A673 (cell line): ENCODE data around the gene ZBP1. TPM values are rescaled to one million over a fixed set of nuclear protein-coding genes. Genes with fewer than 3 reads are reported as not detected.

Experiments used
- BruUV-seq: library from RNA; stranded (reverse); fragments of 400-500 nt; replicated peaks from 2 replicates; lab custom pipeline; 2021; lab: Mats Ljungman, UMichigan
- CTCF ChIA-PET: fragments of 300-600 bp; sonication (Branson Sonifier 250); formaldehyde crosslinking; loops from one replicate; lab custom pipeline; 2022; ENCODE audit warnings: antibody characterized with exemption; lab: Charles Lee
- POLR2A ChIA-PET: fragments of 300-600 bp; sonication (Branson Sonifier 250); formaldehyde crosslinking; loops from one replicate; lab custom pipeline; 2022; ENCODE audit warnings: antibody characterized with exemption; ENCODE audit not compliant: low non-redundant PET; lab: Charles Lee
- DNase-seq: peaks from one replicate; pipeline ENCODE4 v3.0.0-alpha.2; 2015; ENCODE audit warnings: low spot score
- H3K27ac ChIP-seq: fragments of 200-600 bp; sonication (generic); 2 replicates; pipeline ENCODE4 v1.5.1; 2016; ENCODE audit warnings: mixed run types, low read depth, mild to moderate bottlenecking, mixed read lengths, antibody characterized with exemption, low read length; ENCODE audit not compliant: poor library complexity, severe bottlenecking
- H3K27me3 ChIP-seq: fragments of 200-600 bp; sonication (generic); replicated peaks from 2 replicates; pipeline ENCODE4 v1.6.1; 2017; ENCODE audit warnings: mixed run types, low read depth, mild to moderate bottlenecking, mixed read lengths, antibody characterized with exemption, low read length; ENCODE audit not compliant: insufficient read depth, poor library complexity
- H3K36me3 ChIP-seq: fragments of 200-600 bp; sonication (generic); 2 replicates; pipeline ENCODE4 v1.6.1; 2016; ENCODE audit warnings: mixed run types, mild to moderate bottlenecking, mixed read lengths, antibody characterized with exemption, low read length; ENCODE audit not compliant: insufficient read depth, poor library complexity, severe bottlenecking
- H3K4me1 ChIP-seq: fragments of 200-600 bp; sonication (generic); 2 replicates; pipeline ENCODE4 v1.6.1; 2017; ENCODE audit warnings: mixed run types, mild to moderate bottlenecking, mixed read lengths, antibody characterized with exemption, low read length; ENCODE audit not compliant: insufficient read depth, poor library complexity, severe bottlenecking
- H3K4me3 ChIP-seq: fragments of 200-600 bp; sonication (generic); 2 replicates; pipeline ENCODE4 v1.5.1; 2016; ENCODE audit warnings: low read depth, mixed run types, mild to moderate bottlenecking, mixed read lengths, low read length; ENCODE audit not compliant: poor library complexity, severe bottlenecking
- H3K9me3 ChIP-seq: fragments of 200-600 bp; sonication (generic); 2 replicates; pipeline ENCODE4 v1.6.1; 2016; ENCODE audit warnings: mixed run types, low read depth, mild to moderate bottlenecking, mixed read lengths, antibody characterized with exemption, low read length; ENCODE audit not compliant: poor library complexity, severe bottlenecking
- EZH2 ChIP-seq: fragments of 200-600 bp; sonication (generic); IDR thresholded peaks from 2 replicates; pipeline ENCODE4 v1.6.1; 2017; ENCODE audit warnings: borderline replicate concordance, low read depth, mild to moderate bottlenecking, mixed read lengths, antibody characterized with exemption, low read length; ENCODE audit not compliant: poor library complexity, severe bottlenecking
- intact Hi-C: fragments of 100-400 bp; cut with micrococcal nuclease; formaldehyde crosslinking; loops from one replicate; pipeline ENCODE4 v1.10.0; 2022; ENCODE audit not compliant: unreplicated experiment
- total RNA-seq: library from RNA; stranded (reverse); gene quantifications from 2 replicates; pipeline ENCODE4 v1.2.3, GENCODE V29; 2021
- TF ChIP-seq, protein P1 (sequence below): fragments of 300-800, 200-600 bp; sonication (generic); conservative IDR thresholded peaks from 2 replicates; pipeline ENCODE4 v1.5.1; 2017; ENCODE audit warnings: low read depth, mild to moderate bottlenecking, antibody characterized with exemption, low read length, moderate library complexity, mixed read lengths

ZBP1 gene
- total RNA-seq, 1 experiment from 2014 or later = not detected

DNA sequence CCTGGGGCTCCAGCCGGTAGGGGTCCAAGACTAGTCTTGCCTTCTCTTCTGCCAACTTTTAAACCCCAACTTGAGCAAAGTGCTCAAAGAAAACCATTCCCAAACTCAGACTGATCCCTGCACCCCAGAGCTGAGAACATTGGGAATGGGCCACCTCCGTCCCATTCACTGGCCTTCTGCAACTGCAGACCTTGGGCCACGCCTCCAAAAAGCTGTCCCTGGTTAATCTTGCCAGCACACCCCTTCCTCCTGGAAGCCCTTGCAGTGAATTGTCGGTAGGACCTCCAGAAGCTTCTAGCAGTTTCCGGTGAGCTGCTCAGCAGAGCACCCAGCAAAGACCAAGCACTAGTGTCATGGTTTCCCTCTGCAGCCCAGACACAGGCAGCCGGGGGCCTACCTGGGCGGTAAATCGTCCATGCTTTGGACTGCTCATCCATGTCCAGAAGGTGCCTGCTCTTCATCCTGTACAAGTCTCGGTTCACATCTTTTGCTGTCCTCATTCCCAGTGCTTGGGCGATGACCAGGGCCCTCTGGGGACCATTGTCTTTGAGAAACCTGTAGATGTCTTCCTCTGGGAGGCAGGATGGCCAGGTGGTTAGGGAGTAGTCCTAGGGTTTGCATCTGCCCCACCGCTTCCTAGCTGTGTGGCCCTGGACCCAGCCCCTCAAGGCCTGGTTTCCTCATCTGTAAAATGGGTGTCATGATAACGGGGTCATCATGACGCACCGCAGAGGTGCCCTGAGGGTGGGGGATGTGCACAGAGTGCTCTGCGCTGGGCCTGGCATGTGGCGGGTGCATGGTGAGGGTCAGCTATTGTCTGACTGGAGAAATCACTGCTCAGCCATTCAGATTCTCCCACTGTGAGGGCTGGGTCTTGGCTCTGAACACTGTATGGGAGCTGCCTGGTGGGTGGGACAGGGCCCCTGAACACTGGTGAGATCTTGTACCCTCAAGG lies 5.5 kb downstream of the ZBP1 start:
- no peaks in the 10 kb centered on the region for H3K27me3 ChIP-seq
- TF ChIP-seq, protein P1, sequence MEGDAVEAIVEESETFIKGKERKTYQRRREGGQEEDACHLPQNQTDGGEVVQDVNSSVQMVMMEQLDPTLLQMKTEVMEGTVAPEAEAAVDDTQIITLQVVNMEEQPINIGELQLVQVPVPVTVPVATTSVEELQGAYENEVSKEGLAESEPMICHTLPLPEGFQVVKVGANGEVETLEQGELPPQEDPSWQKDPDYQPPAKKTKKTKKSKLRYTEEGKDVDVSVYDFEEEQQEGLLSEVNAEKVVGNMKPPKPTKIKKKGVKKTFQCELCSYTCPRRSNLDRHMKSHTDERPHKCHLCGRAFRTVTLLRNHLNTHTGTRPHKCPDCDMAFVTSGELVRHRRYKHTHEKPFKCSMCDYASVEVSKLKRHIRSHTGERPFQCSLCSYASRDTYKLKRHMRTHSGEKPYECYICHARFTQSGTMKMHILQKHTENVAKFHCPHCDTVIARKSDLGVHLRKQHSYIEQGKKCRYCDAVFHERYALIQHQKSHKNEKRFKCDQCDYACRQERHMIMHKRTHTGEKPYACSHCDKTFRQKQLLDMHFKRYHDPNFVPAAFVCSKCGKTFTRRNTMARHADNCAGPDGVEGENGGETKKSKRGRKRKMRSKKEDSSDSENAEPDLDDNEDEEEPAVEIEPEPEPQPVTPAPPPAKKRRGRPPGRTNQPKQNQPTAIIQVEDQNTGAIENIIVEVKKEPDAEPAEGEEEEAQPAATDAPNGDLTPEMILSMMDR = no peak
- no peak for TF ChIP-seq EZH2
- intact Hi-C loops = no loop called here
- ChIA-PET CTCF (no interaction called here), POLR2A (no interaction called here)
- H3K36me3 ChIP-seq = no peaks in the 10 kb centered on the region
- H3K4me1 ChIP-seq = no peaks in the 10 kb centered on the region
- no TSS peak for BruUV-seq
- DNase-seq = no peak
- no peak overlapping the region for H3K27ac ChIP-seq
- H3K9me3 ChIP-seq = no peaks in the 10 kb centered on the region
- no peak overlapping the region for H3K4me3 ChIP-seq

DNA sequence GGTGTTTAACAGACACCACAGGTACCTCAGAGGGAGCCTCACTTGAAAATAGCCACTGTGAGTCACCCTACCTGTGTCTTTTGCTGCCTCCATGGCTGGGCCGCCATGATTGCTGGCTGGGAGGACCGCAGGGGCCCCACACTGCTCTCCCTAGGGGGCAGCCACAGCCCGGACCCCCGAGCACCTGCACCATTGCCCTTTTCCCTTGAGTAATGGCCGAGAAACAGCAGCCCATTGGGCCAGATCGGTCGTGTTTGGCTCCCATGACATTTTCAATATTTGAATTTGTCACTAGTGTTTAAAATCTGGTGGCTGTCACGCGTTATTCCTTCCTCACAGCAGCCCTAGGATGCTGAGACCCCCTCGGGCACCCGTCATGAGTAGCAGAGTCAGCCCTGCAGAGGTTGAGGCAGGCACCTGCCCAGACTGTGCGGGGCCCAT lies 6.7 kb downstream of the ZBP1 start:
- intact Hi-C loops = no loop called here
- no peak for DNase-seq
- no peaks in the 10 kb centered on the region for H3K27me3 ChIP-seq

DNA sequence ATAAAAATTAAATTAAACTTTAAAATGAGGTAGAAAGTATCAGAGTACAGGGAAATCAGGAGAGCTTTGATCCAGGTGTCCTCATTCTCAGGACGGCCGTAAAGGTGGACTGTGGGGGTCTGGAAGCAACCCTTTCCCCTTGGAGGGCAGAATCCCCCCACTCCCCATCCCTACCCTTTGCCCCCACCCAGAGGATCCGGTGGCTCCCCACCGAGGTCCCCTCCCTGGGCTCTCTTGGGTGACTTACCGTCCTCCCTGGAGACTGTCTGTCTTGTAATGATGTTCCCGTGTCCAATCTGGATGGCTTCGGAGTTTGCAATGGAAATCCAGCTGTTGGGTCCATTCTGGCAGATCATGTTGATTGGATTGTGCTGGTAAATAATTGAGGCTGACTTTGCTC lies 7.3 kb downstream of the ZBP1 start:
- BruUV-seq = no TSS peak
- Histone ChIP-seq H3K36me3 (no peaks in the 10 kb centered on the region), H3K4me3 (no peak overlapping the region), H3K4me1 (no peaks in the 10 kb centered on the region), H3K27me3 (no peaks in the 10 kb centered on the region), H3K9me3 (no peaks in the 10 kb centered on the region), H3K27ac (no peak overlapping the region)
- POLR2A ChIA-PET = interaction anchor here (0.6 kb wide), 1 partner anchor 1220 kb away, joined by 4 read pairs; the partner anchor contains the start of gene CSTF1
- TF ChIP-seq EZH2 = no peak
- TF ChIP-seq, protein P1 = no peak
- CTCF ChIA-PET = no interaction called here
- no peak for DNase-seq
- intact Hi-C loops = no loop called here

More for the DNA sequence above, 6.7 kb downstream of the ZBP1 start:
- H3K4me1 ChIP-seq = no peaks in the 10 kb centered on the region
- H3K4me3 ChIP-seq = no peak overlapping the region
- POLR2A ChIA-PET = no interaction called here
- H3K27ac ChIP-seq = no peak overlapping the region
- H3K9me3 ChIP-seq = no peaks in the 10 kb centered on the region
- CTCF ChIA-PET = no interaction called here
- no TSS peak for BruUV-seq
- TF ChIP-seq EZH2 = no peak
- TF ChIP-seq, protein P1 = no peak
- no peaks in the 10 kb centered on the region for H3K36me3 ChIP-seq
